PFSK-1 (cell line): ENCODE data around the gene TBC1D2.

ENCODE experiments used
- POLR2AphosphoS5 ChIP-seq: IDR thresholded peaks from 2 replicates; pipeline ENCODE4 v1.6.1; 2012; ENCODE audit warnings: low read depth, mild to moderate bottlenecking, control low read depth, low read length, moderate library complexity
- TAF1 ChIP-seq: IDR thresholded peaks from 2 replicates; pipeline ENCODE4 v1.6.1; 2012; ENCODE audit warnings: low read length, control low read depth, borderline replicate concordance; ENCODE audit not compliant: insufficient read depth

DNA sequence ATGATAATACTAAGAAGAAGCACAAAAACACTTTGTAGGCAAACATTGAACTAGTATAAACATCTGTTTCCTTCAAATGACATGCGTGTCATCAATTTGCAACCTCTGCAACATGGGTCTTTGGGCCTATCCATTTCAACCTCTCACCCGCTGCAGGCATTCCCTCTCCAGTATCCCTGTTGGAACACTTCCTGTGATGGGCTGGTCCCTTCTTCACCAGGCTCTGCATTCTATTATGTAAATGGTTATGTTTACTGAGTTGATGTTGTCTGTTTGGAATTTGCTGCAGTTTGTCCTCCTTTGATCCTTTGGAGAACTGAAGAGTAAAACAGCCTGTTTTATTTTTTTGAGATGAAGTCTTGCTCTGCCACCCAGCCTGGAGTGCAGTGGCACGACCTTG lies 16.6 kb upstream of the TBC1D2 start:
- TF ChIP-seq POLR2AphosphoS5 (no peak), TAF1 (no peak)
